IPS-NIHi7 (cell line): ENCODE measurements around the gene OPALIN.

Experiments used
- DNase-seq: peaks from one replicate; pipeline ENCODE4 v3.0.0; 2012; ENCODE audit warnings: mixed read lengths; ENCODE audit errors: extremely low spot score

OPALIN gene

DNA sequence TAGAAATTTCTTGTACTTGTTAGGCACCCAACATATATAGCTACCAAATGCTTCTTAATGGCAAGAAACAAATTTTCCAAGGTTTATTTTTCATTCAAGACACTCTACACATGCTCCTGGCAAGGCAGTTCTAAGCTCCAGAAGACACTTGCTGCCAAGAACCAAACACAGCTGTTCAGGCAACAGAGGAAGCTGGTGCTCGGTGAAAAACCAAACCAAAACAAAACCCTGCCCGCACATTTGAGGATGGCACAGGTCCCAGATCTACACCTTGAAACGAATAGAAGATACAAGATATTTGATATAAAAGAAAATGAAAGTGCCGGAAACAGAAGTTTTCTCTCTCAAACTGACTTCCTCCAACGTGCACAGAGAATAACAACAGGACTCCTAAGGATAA, 59.4 kb downstream of the OPALIN start:
- DNase-seq, result no peak

DNA sequence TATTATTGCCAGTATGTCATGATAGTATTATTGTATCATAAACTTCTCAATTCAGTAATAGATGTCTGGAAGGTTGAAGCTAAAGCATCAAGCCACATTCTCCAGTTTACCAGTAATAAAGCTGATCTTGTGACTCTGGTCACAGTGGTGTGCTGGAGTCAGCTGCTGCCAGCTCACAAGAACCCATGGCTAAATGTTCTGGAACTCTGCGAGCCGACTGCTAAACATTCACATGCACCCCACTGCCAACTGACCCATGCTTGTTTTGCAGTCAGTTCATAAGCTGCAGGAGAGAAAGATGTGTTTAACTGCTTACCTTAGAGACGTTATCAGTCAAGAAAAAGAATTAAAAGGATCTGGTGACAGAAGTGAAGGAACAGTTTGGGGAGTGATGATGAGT, 60.4 kb downstream of the OPALIN start:
- no peak for DNase-seq

DNA sequence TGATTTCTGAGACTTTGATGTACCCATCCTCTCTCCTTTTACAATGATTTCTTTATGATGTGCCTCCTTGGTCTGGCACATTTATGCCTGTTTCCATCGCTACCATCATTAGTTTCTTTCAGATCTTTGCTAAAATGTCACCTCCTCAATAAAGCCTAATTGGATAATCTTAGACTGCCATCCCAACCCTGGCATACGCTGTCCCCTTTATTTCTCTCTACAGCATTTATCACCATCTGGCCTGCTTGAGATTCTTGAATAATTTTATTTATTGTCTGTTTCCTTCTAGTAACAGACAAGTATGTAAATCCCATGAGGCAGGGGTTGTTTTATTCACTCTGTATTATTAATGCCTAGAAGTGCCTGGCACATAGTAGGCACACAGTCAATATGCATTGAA, 61.3 kb downstream of the OPALIN start:
- no peak for DNase-seq

DNA sequence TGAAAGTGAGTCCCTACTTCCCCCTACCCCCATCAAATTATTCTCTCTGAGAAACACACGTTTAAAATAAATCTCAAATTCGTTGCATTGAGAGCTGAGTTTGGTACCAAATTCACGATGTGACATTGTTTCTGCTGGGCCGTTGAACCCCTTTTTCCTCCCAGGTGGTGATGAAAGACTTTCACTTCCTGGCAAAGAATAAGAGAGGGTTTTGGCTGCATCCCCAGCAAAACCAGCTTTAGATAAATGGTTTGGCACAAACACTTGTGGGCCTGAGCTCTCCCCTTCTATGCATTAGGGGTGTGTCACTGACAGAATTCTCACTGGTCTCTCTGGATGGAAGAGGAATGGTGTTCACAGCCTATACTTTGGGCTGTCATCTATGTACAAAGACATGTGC, 63.3 kb downstream of the OPALIN start:
- no peak for DNase-seq
